Glutamatergic neuron (in vitro differentiated cells): ENCODE results near the gene SLC7A8. TPM values are rescaled to one million over a fixed set of nuclear protein-coding genes. Genes with fewer than 3 reads are reported as not detected.

Experiments
- DNase-seq: peaks from one replicate; pipeline ENCODE4 v3.0.0; 2022
- H3K27ac Mint-ChIP-seq: one replicate; pipeline ENCODE4 v1.8.0; 2020; ENCODE audit warnings: mild to moderate bottlenecking, mixed read lengths, inconsistent platforms; ENCODE audit not compliant: unreplicated experiment
- H3K27me3 Mint-ChIP-seq: one replicate; pipeline ENCODE4 v1.8.0; 2020; ENCODE audit warnings: mild to moderate bottlenecking, moderate library complexity, mixed read lengths, inconsistent platforms; ENCODE audit not compliant: unreplicated experiment
- H3K36me3 Mint-ChIP-seq: one replicate; pipeline ENCODE4 v1.8.0; 2020; ENCODE audit warnings: mild to moderate bottlenecking, mixed read lengths, inconsistent platforms; ENCODE audit not compliant: unreplicated experiment
- H3K4me1 Mint-ChIP-seq: one replicate; pipeline ENCODE4 v1.8.0; 2020; ENCODE audit warnings: mild to moderate bottlenecking, low read depth, mixed read lengths, inconsistent platforms; ENCODE audit not compliant: unreplicated experiment
- H3K4me3 Mint-ChIP-seq: one replicate; pipeline ENCODE4 v1.8.0; 2020; ENCODE audit warnings: mild to moderate bottlenecking, mixed read lengths, inconsistent platforms; ENCODE audit not compliant: unreplicated experiment
- H3K9me3 Mint-ChIP-seq: one replicate; pipeline ENCODE4 v1.8.0; 2020; ENCODE audit warnings: mild to moderate bottlenecking, moderate library complexity, mixed read lengths, inconsistent platforms; ENCODE audit not compliant: unreplicated experiment
- CTCF ChIP-seq: fragments of 200-600 bp; sonication (generic); IDR thresholded peaks from one replicate; pipeline ENCODE4 v1.5.0; 2021; ENCODE audit not compliant: partially characterized antibody, unreplicated experiment
- total RNA-seq: library from RNA; stranded (reverse); fragmentation: NEBNext Ultra II Directional; extraction: Animal tissue kit (Norgen Biotek cat#: 25700); gene quantifications from one replicate; pipeline ENCODE4 v1.2.1, GENCODE V29; 2021; ENCODE audit not compliant: unreplicated experiment

The SLC7A8 gene
- total RNA-seq, 1 donor from 2014 or later, result 7.9 TPM

- no peaks in the 10 kb centered on the region for H3K9me3 Mint-ChIP-seq
- no peak for DNase-seq
Measured at GRCh38 chr14:23094666-23095195, 88.7 kb downstream of the SLC7A8 start, which contains the start of gene ACIN1. Gene ACIN1, minus strand, starts transcription at chr14:23095136. Its CDS starts 24 bp downstream, at chr14:23095112.

GRCh38 chr14:23093991-23094665 lies 89.3 kb downstream of the SLC7A8 start:
- no peaks in the 10 kb centered on the region for H3K27me3 Mint-ChIP-seq
- H3K9me3 Mint-ChIP-seq, result no peaks in the 10 kb centered on the region
- peaks cover 4% of the 10 kb centered on the region for H3K4me1 Mint-ChIP-seq
- no peak for TF ChIP-seq CTCF
- H3K36me3 Mint-ChIP-seq, result no peaks in the 10 kb centered on the region
- H3K27ac Mint-ChIP-seq, result no peak overlapping the region
- DNase-seq, result peak; percentile 83
- no peak overlapping the region for H3K4me3 Mint-ChIP-seq

More at GRCh38 chr14:23094666-23095195, 88.7 kb downstream of the SLC7A8 start, which contains the start of gene ACIN1:
- Mint-ChIP-seq H3K4me1 (peaks cover 4% of the 10 kb centered on the region), H3K36me3 (no peaks in the 10 kb centered on the region), H3K27ac (no peak within 1 kb of the TSS), H3K27me3 (peaks cover 3% of the 10 kb centered on the region), H3K4me3 (no peak within 1 kb of the TSS)
- TF ChIP-seq CTCF, result no peak

- Mint-ChIP-seq H3K36me3 (no peaks in the 10 kb centered on the region), H3K27ac (no peak overlapping the region), H3K9me3 (no peaks in the 10 kb centered on the region), H3K27me3 (no peaks in the 10 kb centered on the region), H3K4me1 (peaks cover 4% of the 10 kb centered on the region), H3K4me3 (no peak overlapping the region)
- TF ChIP-seq CTCF, result no peak
- DNase-seq, result no peak
Measured at GRCh38 chr14:23093526-23093925, 89.9 kb downstream of the SLC7A8 start.

- Mint-ChIP-seq H3K9me3 (no peaks in the 10 kb centered on the region), H3K4me3 (no peak overlapping the region), H3K27me3 (no peaks in the 10 kb centered on the region), H3K36me3 (no peaks in the 10 kb centered on the region), H3K27ac (no peak overlapping the region), H3K4me1 (peaks cover 4% of the 10 kb centered on the region)
- no peak for DNase-seq
- no peak for TF ChIP-seq CTCF
Measured at GRCh38 chr14:23093104-23093503, 90.4 kb downstream of the SLC7A8 start.
